IgD-negative memory B cell (primary cell): ENCODE results near the gene COX4I2. TPM values are rescaled to one million over a fixed set of nuclear protein-coding genes. Genes with fewer than 3 reads are reported as not detected.
"Not testable (repeated sequence)": the region's sequence is repeated elsewhere in the genome, so short reads cannot be mapped to it uniquely, and the experiment has no call there.

Experiments
- H3K27ac Mint-ChIP-seq, 3 donors: one replicate each; pipeline ENCODE4 v1.8.0; 2020 to 2022; ENCODE audit warnings: mild to moderate bottlenecking in 3 of 3, mixed read lengths in 3 of 3, moderate library complexity in 1 of 3
- H3K27me3 Mint-ChIP-seq: one replicate; pipeline ENCODE4 v1.8.0; 2021; ENCODE audit warnings: mixed read lengths
- H3K36me3 Mint-ChIP-seq: one replicate; pipeline ENCODE4 v1.8.0; 2020; ENCODE audit warnings: mild to moderate bottlenecking, mixed read lengths
- H3K4me1 Mint-ChIP-seq, 3 donors: one replicate each; pipeline ENCODE4 v1.8.0; 2020 to 2022; ENCODE audit warnings: mixed read lengths in 3 of 3, mild to moderate bottlenecking in 1 of 3
- H3K4me3 Mint-ChIP-seq, 4 donors: one replicate each; pipeline ENCODE4 v1.8.0; 2020 to 2022; ENCODE audit warnings: mild to moderate bottlenecking in 4 of 4, mixed read lengths in 4 of 4, moderate library complexity in 3 of 4
- H3K9me3 Mint-ChIP-seq, 3 donors: one replicate each; pipeline ENCODE4 v1.8.0; 2020 to 2021; ENCODE audit warnings: mixed read lengths in 3 of 3, mild to moderate bottlenecking in 1 of 3
- polyA plus RNA-seq: library from polyadenylated mRNA; unstranded; fragments of 300-500 nt; fragmentation: Illumina TruSeq; gene quantifications from one replicate; pipeline ENCODE4 v1.2.3, GENCODE V29; 2021

Gene COX4I2
- polyA plus RNA-seq: 0.38 TPM

GRCh38 chr20:31637660-31638059 lies at the start of gene COX4I2:
Gene COX4I2, plus strand, starts transcription at chr20:31637912. Its CDS starts 1,106 bp downstream, at chr20:31639018.
- Mint-ChIP-seq H3K4me3 (peak within 1 kb of the TSS in 2 of 4 donors; percentile 3 to 45), H3K27me3 (peaks cover 10% of the 10 kb centered on the region), H3K27ac (no peak within 1 kb of the TSS), H3K36me3 (no peaks in the 10 kb centered on the region), H3K4me1 (no peaks in the 10 kb centered on the region), H3K9me3 (no peaks in the 10 kb centered on the region)

GRCh38 chr20:31590717-31591225 lies 46.9 kb upstream of the COX4I2 start:
- Mint-ChIP-seq H3K9me3 (peaks cover 0 to 2% (median 0%) of the 10 kb centered on the region in 3 donors), H3K27me3 (peaks cover 17% of the 10 kb centered on the region), H3K27ac (no peak overlapping the region), H3K4me3 (no peak overlapping the region), H3K36me3 (no peaks in the 10 kb centered on the region), H3K4me1 (peaks cover 5 to 7% (median 5%) of the 10 kb centered on the region in 3 donors)

- no peaks in the 10 kb centered on the region for H3K9me3 Mint-ChIP-seq
- H3K4me1 Mint-ChIP-seq: peaks cover under 1 to 1% (median under 1%) of the 10 kb centered on the region in 3 donors
- H3K4me3 Mint-ChIP-seq: no peak overlapping the region
- peaks cover 9% of the 10 kb centered on the region for H3K27me3 Mint-ChIP-seq
- H3K36me3 Mint-ChIP-seq: no peaks in the 10 kb centered on the region
- no peak overlapping the region for H3K27ac Mint-ChIP-seq
These were observed 44.3 kb upstream of the COX4I2 start for GRCh38 chr20:31593221-31594001.

- Mint-ChIP-seq H3K4me1 (no peaks in the 10 kb centered on the region), H3K36me3 (no peaks in the 10 kb centered on the region), H3K27me3 (peaks cover 3% of the 10 kb centered on the region), H3K27ac (no peak overlapping the region), H3K9me3 (no peaks in the 10 kb centered on the region), H3K4me3 (no peak overlapping the region)
These were observed 43.6 kb upstream of the COX4I2 start for GRCh38 chr20:31594002-31594557.

- Mint-ChIP-seq H3K27ac (no peak overlapping the region), H3K27me3 (peaks cover 3% of the 10 kb centered on the region), H3K36me3 (no peaks in the 10 kb centered on the region), H3K9me3 (no peaks in the 10 kb centered on the region), H3K4me1 (no peaks in the 10 kb centered on the region), H3K4me3 (no peak overlapping the region)
These were observed 42.9 kb upstream of the COX4I2 start for GRCh38 chr20:31594558-31595379.

GRCh38 chr20:31595380-31595653 lies 42.4 kb upstream of the COX4I2 start:
- H3K27ac Mint-ChIP-seq: no peak overlapping the region
- no peak overlapping the region for H3K4me3 Mint-ChIP-seq
- H3K9me3 Mint-ChIP-seq: no peaks in the 10 kb centered on the region
- no peaks in the 10 kb centered on the region for H3K36me3 Mint-ChIP-seq
- peaks cover 3% of the 10 kb centered on the region for H3K27me3 Mint-ChIP-seq
- no peaks in the 10 kb centered on the region for H3K4me1 Mint-ChIP-seq

- H3K27me3 Mint-ChIP-seq: peaks cover 4% of the 10 kb centered on the region
- no peak overlapping the region for H3K4me3 Mint-ChIP-seq
- no peaks in the 10 kb centered on the region for H3K36me3 Mint-ChIP-seq
- no peaks in the 10 kb centered on the region for H3K4me1 Mint-ChIP-seq
- H3K27ac Mint-ChIP-seq: no peak overlapping the region
- no peaks in the 10 kb centered on the region for H3K9me3 Mint-ChIP-seq
These were observed 41.9 kb upstream of the COX4I2 start for GRCh38 chr20:31595654-31596411.

GRCh38 chr20:31596412-31596715 lies 41.3 kb upstream of the COX4I2 start:
- H3K9me3 Mint-ChIP-seq, H3K4me3 Mint-ChIP-seq, H3K4me1 Mint-ChIP-seq, H3K27ac Mint-ChIP-seq, H3K36me3 Mint-ChIP-seq, H3K27me3 Mint-ChIP-seq: not testable (repeated sequence)

GRCh38 chr20:31596831-31597480 lies 40.8 kb upstream of the COX4I2 start:
- H3K27ac Mint-ChIP-seq: no peak overlapping the region
- no peaks in the 10 kb centered on the region for H3K9me3 Mint-ChIP-seq
- no peak overlapping the region for H3K4me3 Mint-ChIP-seq
- no peaks in the 10 kb centered on the region for H3K4me1 Mint-ChIP-seq
- H3K27me3 Mint-ChIP-seq: peaks cover 7% of the 10 kb centered on the region
- H3K36me3 Mint-ChIP-seq: no peaks in the 10 kb centered on the region

GRCh38 chr20:31597481-31597855 lies 40.2 kb upstream of the COX4I2 start:
- H3K27ac Mint-ChIP-seq: no peak overlapping the region
- H3K4me3 Mint-ChIP-seq: no peak overlapping the region
- H3K36me3 Mint-ChIP-seq: no peaks in the 10 kb centered on the region
- no peaks in the 10 kb centered on the region for H3K9me3 Mint-ChIP-seq
- peaks cover 11% of the 10 kb centered on the region for H3K27me3 Mint-ChIP-seq
- peaks cover 0 to under 1% (median 0%) of the 10 kb centered on the region in 3 donors for H3K4me1 Mint-ChIP-seq

GRCh38 chr20:31602431-31602778 lies 35.3 kb upstream of the COX4I2 start:
- H3K36me3 Mint-ChIP-seq: no peaks in the 10 kb centered on the region
- peak overlapping the region in 1 of 4 donors; percentile 15 for H3K4me3 Mint-ChIP-seq
- peaks cover 8 to 17% (median 14%) of the 10 kb centered on the region in 3 donors for H3K4me1 Mint-ChIP-seq
- H3K27me3 Mint-ChIP-seq: peaks cover 48% of the 10 kb centered on the region
- H3K27ac Mint-ChIP-seq: no peak overlapping the region
- H3K9me3 Mint-ChIP-seq: no peaks in the 10 kb centered on the region

GRCh38 chr20:31602779-31603441 lies 34.8 kb upstream of the COX4I2 start:
- peaks cover 51% of the 10 kb centered on the region for H3K27me3 Mint-ChIP-seq
- peaks cover 8 to 17% (median 14%) of the 10 kb centered on the region in 3 donors for H3K4me1 Mint-ChIP-seq
- no peaks in the 10 kb centered on the region for H3K36me3 Mint-ChIP-seq
- peak overlapping the region in 2 of 3 donors; percentile 13 to 89 for H3K27ac Mint-ChIP-seq
- H3K4me3 Mint-ChIP-seq: peak overlapping the region; percentile 15 to 83 (median 35)
- H3K9me3 Mint-ChIP-seq: no peaks in the 10 kb centered on the region

GRCh38 chr20:31603822-31604566 lies 33.7 kb upstream of the COX4I2 start:
- H3K4me3 Mint-ChIP-seq: peak overlapping the region; percentile 86 to 99 (median 92)
- peak overlapping the region; percentile 72 to 87 (median 74) for H3K27ac Mint-ChIP-seq
- H3K27me3 Mint-ChIP-seq: peaks cover 57% of the 10 kb centered on the region
- H3K9me3 Mint-ChIP-seq: no peaks in the 10 kb centered on the region
- H3K4me1 Mint-ChIP-seq: peaks cover 8 to 17% (median 14%) of the 10 kb centered on the region in 3 donors
- no peaks in the 10 kb centered on the region for H3K36me3 Mint-ChIP-seq
